ENCODE data around the gene IGLL5.

The IGLL5 gene

DNA sequence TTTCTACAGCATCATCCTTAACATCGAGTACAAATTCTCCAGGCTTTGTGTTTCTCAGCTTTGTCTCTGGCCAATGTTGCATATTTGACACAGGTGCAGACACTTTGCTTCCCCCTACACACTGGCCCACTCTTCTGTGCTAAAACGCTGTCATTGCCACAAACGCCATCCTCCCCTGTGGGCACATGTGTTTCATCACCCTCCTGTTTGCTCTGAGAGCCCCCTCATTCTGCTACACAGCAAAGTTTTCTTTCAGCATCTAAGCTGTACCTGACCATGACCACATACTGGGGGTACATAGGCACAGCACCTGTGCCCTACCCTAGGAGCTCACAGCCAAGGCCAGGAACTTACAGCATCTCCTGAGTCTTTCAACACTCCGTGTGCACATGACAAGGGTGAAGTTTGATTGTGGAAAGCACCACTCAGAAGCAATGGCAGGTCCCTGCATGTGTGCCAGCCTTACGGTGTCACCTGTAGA, 7.9 kb upstream of the IGLL5 start:
- no peak for DNase-seq (ENCODE audit: low read depth)
- no peak overlapping the region for H3K4me3 ChIP-seq (ENCODE audit: control insufficient read depth, low read depth, low read length)
- TF ChIP-seq CTCF (IDR thresholded peaks at IDR 0.05; ENCODE audit: control insufficient read depth, insufficient read depth, low read depth, low read length, missing control alignments), result no peak

- H3K4me3 ChIP-seq (ENCODE audit: control insufficient read depth, low read depth, low read length), result no peak overlapping the region
- no peak for TF ChIP-seq CTCF (IDR thresholded peaks at IDR 0.05; ENCODE audit: control insufficient read depth, insufficient read depth, low read depth, low read length, missing control alignments)
- DNase-seq (ENCODE audit: low read depth), result no peak
Observed at GRCh38 chr22:22880645-22881044, 7.0 kb upstream of the IGLL5 start.

- no peak overlapping the region for H3K4me3 ChIP-seq (ENCODE audit: control insufficient read depth, low read depth, low read length)
- no peak for DNase-seq (ENCODE audit: low read depth)
- no peak for TF ChIP-seq CTCF (IDR thresholded peaks at IDR 0.05; ENCODE audit: control insufficient read depth, insufficient read depth, low read depth, low read length, missing control alignments)
Observed at GRCh38 chr22:22881116-22882000, 6.3 kb upstream of the IGLL5 start.

DNA sequence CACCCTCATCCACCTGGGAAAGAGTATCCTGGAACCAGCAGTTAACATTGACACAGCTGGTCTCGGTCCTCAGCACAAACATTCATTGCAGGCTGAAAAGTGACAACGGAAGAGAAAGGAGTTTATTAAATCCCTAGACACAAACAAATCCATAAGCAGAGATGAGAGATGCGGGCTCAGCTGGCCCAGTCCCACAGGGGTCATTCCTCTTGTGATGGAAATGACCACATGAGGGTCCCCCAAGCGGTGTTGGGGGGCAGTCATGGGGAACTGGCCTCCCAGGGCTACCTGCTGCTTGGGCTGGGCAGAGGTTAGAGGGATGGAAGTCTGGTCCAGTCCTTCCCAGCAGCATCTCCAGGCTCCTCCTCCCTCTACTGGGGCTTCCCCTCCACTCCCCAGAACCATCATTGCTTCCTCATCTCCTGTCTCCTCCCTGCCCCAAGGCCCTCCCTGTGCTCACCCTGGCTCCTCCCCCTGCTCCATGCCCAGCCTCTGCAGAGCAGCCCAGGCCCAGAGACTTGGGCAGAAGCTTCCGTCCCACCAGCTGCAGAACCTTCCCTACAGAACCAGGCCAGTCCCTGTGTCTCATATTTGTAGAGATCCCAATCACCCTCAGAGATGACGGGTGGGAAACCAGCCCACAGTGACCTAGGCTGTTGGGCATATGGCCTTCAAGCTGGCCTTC, 5.4 kb upstream of the IGLL5 start:
- no peak for TF ChIP-seq CTCF (IDR thresholded peaks at IDR 0.05; ENCODE audit: control insufficient read depth, insufficient read depth, low read depth, low read length, missing control alignments)
- DNase-seq (ENCODE audit: low read depth), result no peak
- H3K4me3 ChIP-seq (ENCODE audit: control insufficient read depth, low read depth, low read length), result no peak overlapping the region

DNA sequence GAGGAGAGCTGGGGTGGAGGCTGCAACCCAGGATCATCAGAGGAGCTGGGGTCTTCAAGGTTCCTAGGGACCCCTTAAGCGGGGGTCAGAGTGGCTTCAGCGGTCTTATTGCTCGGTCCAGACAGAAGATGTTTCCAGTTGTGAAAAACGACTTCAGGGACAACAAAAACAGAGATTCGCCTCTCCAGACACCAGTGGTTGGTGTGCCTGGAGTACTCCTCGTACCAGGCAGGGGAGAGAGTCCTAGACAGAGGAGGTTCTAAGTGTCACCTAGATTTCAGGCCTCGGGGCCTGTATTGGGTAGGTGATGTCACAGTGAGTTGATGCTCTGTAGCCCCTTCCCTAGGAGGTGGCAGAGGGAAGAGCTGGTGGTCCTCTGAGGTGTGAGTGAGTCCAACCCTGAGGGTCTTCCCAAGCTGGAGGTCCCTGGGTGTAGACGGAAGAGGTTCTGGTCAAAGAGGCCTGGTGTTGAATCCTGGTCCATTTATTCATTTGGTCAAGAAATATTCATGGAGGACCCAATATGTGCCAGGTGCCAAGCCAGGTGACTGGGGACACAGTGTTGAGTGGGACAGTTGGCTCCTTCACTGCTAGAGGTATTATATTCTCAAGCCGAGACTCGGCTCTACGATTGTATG, 4.4 kb upstream of the IGLL5 start:
- H3K4me3 ChIP-seq (ENCODE audit: control insufficient read depth, low read depth, low read length), result no peak overlapping the region
- DNase-seq (ENCODE audit: low read depth), result no peak
- no peak for TF ChIP-seq CTCF (IDR thresholded peaks at IDR 0.05; ENCODE audit: control insufficient read depth, insufficient read depth, low read depth, low read length, missing control alignments)

DNA sequence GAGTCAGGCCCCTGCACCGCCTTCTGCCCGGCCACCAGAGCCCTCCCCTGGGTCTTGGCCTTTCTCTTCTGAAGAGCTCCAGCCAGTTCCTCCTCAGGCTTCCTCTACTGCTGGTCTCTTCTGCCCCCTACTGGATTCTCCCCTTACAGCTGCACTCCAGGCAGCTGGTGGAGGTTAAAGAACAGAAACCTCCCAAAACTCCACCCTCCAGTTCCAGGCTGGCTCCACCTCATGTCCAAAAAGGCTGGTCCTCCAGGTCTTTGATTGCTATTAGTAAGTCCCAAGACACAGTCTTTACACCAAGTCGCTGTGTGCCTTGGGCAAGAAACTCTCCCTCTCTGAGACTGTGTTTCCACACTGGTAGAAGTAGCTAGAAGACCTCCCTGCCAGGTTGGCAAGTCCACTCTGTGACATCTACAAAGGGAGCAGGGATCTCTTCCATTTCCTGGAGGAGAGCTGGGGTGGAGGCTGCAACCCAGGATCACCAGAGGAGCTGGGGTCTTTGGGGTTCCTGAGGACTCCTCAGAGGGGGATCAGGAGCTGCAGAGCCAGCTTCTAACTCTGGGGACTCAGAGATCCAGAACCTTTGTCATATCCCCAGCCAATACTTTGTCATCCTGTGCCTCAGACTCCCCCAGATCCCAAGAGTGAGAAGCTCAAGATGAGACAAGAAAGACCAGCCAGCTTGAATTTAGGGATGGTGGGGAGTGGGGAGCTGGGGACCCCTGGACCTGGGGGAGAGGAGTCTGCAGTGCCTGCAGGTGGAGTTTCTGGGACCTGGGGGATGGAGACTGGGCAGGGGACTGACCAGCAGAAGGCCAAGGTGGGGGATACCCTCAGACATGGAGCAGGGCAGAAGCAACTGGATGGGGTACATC, 3.4 kb upstream of the IGLL5 start:
- no peak overlapping the region for H3K4me3 ChIP-seq (ENCODE audit: control insufficient read depth, low read depth, low read length)
- no peak for DNase-seq (ENCODE audit: low read depth)
- TF ChIP-seq CTCF (IDR thresholded peaks at IDR 0.05; ENCODE audit: control insufficient read depth, insufficient read depth, low read depth, low read length, missing control alignments), result peak; percentile 60

Data from AG09309 (cell line).